ENCODE measurements around the gene DYNLT2. TPM values are rescaled to one million over a fixed set of nuclear protein-coding genes. Genes with fewer than 3 reads are reported as not detected.

Gene DYNLT2
- total RNA-seq, 4 donors from 2014 or later: 0.94 to 3.1 (median 1.4) TPM

- no peaks in the 10 kb centered on the region for H3K27me3 ChIP-seq
- H3K27ac ChIP-seq: peak overlapping the region; percentile 92 to 99 (median 95)
- intact Hi-C loops (cut with DNase I): no loop called here
- peaks cover 0 to 3% (median 0%) of the 10 kb centered on the region in 3 donors for H3K36me3 ChIP-seq
- no peak for DNase-seq
- H3K4me1 ChIP-seq: peaks cover 8 to 49% (median 11%) of the 10 kb centered on the region in 3 donors
- H3K9me3 ChIP-seq: no peaks in the 10 kb centered on the region
- 0% methylated on average over 6 to 21 of the region's 70 CpGs for WGBS, 2 donors
- TF ChIP-seq CTCF (IDR thresholded peaks at IDR 0.05) (peak in 1 of 6 experiments; percentile 6), POLR2A (IDR thresholded peaks at IDR 0.05) (peak in 2 of 4 donors; percentile 6 to 15)
- H3K4me3 ChIP-seq: peak overlapping the region; percentile 78 to 95 (median 82)
These were observed 28.0 kb downstream of the DYNLT2 start for GRCh38 chr6:169723200-169723909.

DNA sequence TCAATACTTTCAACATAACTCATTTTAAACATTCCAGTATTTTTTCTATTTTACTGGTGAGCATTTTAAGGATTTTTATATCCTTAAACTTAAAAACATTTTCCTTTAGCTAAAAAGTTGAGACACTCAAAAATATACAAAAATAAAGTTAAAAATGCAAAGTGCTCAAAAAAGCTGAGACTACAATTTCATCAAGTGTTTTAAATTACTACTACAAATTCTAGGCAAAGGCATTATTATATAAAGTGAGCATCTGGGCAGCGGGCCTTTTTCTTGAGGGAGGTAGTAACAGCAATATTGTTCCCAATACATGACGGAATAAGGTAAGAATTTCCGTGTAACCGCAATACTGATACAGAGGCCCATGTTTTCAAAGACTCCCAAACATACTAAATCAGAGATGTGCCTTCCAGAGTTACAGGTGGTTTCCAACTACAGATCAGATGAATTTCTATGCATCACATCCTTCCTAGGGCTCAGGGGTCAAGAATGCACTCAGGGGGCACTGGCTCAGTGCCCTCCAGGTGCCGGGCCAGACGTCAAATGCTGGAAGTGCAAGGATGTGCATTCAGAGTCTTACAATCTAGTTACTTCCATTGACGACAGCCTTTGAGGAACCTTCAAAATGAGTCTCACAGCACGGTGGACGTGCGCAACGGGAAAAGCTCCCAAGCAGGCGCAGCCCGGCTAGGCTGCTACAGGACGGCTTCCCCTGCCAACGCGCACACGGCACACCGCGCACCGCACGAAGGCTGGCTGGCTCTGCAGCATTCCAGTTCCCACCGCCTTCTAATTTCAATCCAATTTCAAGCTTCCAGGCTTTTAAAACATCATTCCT lies 28.8 kb downstream of the DYNLT2 start:
- Histone ChIP-seq H3K4me1 (peaks cover 8 to 50% (median 11%) of the 10 kb centered on the region in 3 donors), H3K27ac (peak overlapping the region; percentile 92 to 99 (median 95)), H3K9me3 (no peaks in the 10 kb centered on the region), H3K36me3 (peaks cover 0 to 10% (median 0%) of the 10 kb centered on the region in 3 donors), H3K27me3 (no peaks in the 10 kb centered on the region), H3K4me3 (peak overlapping the region; percentile 78 to 95 (median 82))
- no peak for TF ChIP-seq CTCF (IDR thresholded peaks at IDR 0.05)
- no peak for TF ChIP-seq POLR2A (IDR thresholded peaks at IDR 0.05)
- 2 to 5% methylated on average over 16 to 22 of the region's 22 CpGs for WGBS, 2 donors
- no peak for DNase-seq
- intact Hi-C loops (cut with DNase I): no loop called here

DNA sequence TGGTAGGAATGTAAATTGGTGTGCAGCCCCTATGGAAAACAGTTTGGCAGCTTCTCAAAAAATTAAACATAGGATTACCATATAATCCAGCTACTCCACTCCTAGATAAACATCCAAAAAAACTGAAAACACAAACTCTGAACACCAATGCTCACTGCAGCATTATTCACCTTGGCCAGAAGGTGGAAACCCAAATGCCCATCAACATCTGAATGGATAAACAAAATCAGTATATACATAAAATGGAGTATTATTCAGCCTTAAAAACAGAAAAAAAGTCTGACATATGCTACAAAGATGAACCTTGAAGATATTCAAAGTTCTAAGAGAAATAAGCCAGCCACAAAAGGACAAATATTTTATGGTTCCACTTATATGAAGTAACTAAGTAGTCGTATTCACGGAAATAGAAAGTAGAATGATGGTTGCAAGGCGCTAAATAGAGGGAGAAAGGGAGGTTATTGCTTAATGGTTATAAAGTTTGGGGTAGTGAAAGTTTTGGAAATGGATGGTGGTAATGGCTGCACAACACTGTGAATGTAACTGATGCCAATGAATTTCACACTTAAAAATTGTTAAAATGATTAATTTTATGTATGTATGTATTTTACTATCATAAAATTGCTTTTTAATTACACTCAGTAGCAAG lies 31.0 kb downstream of the DYNLT2 start:
- no peaks in the 10 kb centered on the region for H3K27me3 ChIP-seq
- peaks cover 3 to 32% (median 10%) of the 10 kb centered on the region in 3 donors for H3K36me3 ChIP-seq
- no peaks in the 10 kb centered on the region for H3K9me3 ChIP-seq
- no peak overlapping the region for H3K4me3 ChIP-seq
- no peak overlapping the region for H3K27ac ChIP-seq
- intact Hi-C loops (cut with DNase I): no loop called here
- no peak for DNase-seq
- TF ChIP-seq CTCF (IDR thresholded peaks at IDR 0.05): peak in 1 of 6 experiments; percentile 20
- no peak for TF ChIP-seq POLR2A (IDR thresholded peaks at IDR 0.05)
- 89 to 95% methylated on average over 3 of the region's 3 CpGs for WGBS, 2 donors
- peaks cover 8 to 44% (median 11%) of the 10 kb centered on the region in 3 donors for H3K4me1 ChIP-seq

GRCh38 chr6:169719117-169719516 lies 32.3 kb downstream of the DYNLT2 start:
- peaks cover 9 to 44% (median 22%) of the 10 kb centered on the region in 3 donors for H3K36me3 ChIP-seq
- TF ChIP-seq CTCF (IDR thresholded peaks at IDR 0.05) (no peak), POLR2A (IDR thresholded peaks at IDR 0.05) (no peak)
- H3K9me3 ChIP-seq: no peaks in the 10 kb centered on the region
- no peaks in the 10 kb centered on the region for H3K27me3 ChIP-seq
- no peak overlapping the region for H3K4me3 ChIP-seq
- intact Hi-C loops (cut with DNase I): no loop called here
- no peak overlapping the region for H3K27ac ChIP-seq
- peaks cover 8 to 37% (median 11%) of the 10 kb centered on the region in 3 donors for H3K4me1 ChIP-seq
- no peak for DNase-seq
- WGBS, 2 donors: 85 to 86% methylated on average over 4 of the region's 4 CpGs

All from esophagus squamous epithelium (tissue), 5 donors.